B cell (primary cell): ENCODE results near the gene MPZL3.
"Not testable (repeated sequence)": the region's sequence is repeated elsewhere in the genome, so short reads cannot be mapped to it uniquely, and the experiment has no call there.

Source experiments
- CTCF ChIP-seq: fragments of 200-600 bp; IDR thresholded peaks from one replicate; pipeline ENCODE4 v1.8.0; 2022; ENCODE audit warnings: antibody characterized with exemption, mild to moderate bottlenecking
- EZH2 ChIP-seq: IDR thresholded peaks from 2 replicates; pipeline ENCODE4 v1.6.1; 2012; ENCODE audit warnings: borderline replicate concordance, low read depth, mild to moderate bottlenecking, moderate library complexity, low read length; ENCODE audit not compliant: insufficient read depth, poor library complexity, severe bottlenecking

GRCh38 chr11:118192817-118193216 lies 59.3 kb downstream of the MPZL3 start:
- not testable (repeated sequence) for TF ChIP-seq CTCF, EZH2
